Fibroblast of lung (primary cell): ENCODE measurements around the gene PDLIM4.

Source experiments
- EZH2 ChIP-seq: IDR thresholded peaks from 2 replicates; pipeline ENCODE4 v1.5.1; 2012; ENCODE audit warnings: low read length, control low read depth, mild to moderate bottlenecking; ENCODE audit errors: missing control alignments
- TF ChIP-seq, protein P1 (sequence below), 2 donors: IDR thresholded peaks in 1 of 2; conservative IDR thresholded peaks in 1 of 2; 1 replicate in 1 of 2; 2 replicates in 1 of 2; pipeline ENCODE4 v1.5.1; 2011 to 2012; ENCODE audit warnings: low read length in 2 of 2, control low read depth in 1 of 2, inconsistent platforms in 1 of 2, low read depth in 1 of 2, mild to moderate bottlenecking in 1 of 2

GRCh38 chr5:132215329-132215728 is 42.2 kb upstream of the PDLIM4 start:
- TF ChIP-seq, protein P1, sequence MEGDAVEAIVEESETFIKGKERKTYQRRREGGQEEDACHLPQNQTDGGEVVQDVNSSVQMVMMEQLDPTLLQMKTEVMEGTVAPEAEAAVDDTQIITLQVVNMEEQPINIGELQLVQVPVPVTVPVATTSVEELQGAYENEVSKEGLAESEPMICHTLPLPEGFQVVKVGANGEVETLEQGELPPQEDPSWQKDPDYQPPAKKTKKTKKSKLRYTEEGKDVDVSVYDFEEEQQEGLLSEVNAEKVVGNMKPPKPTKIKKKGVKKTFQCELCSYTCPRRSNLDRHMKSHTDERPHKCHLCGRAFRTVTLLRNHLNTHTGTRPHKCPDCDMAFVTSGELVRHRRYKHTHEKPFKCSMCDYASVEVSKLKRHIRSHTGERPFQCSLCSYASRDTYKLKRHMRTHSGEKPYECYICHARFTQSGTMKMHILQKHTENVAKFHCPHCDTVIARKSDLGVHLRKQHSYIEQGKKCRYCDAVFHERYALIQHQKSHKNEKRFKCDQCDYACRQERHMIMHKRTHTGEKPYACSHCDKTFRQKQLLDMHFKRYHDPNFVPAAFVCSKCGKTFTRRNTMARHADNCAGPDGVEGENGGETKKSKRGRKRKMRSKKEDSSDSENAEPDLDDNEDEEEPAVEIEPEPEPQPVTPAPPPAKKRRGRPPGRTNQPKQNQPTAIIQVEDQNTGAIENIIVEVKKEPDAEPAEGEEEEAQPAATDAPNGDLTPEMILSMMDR (conservative IDR thresholded peaks at IDR 0.05 in 1 of 2, IDR thresholded peaks at IDR 0.05 in 1 of 2; ENCODE audit: low read depth in 1 of 2, low read length in 2 of 2) = no peak
- TF ChIP-seq EZH2 = no peak
